Measurements from ENCODE around the gene MXD4.

- no peak for TF ChIP-seq PHB2 (IDR thresholded peaks at IDR 0.05; ENCODE audit: partially characterized antibody)
- TF ChIP-seq CTCF (CRISPR knock-in tag; IDR thresholded peaks at IDR 0.05), result no peak
- no peak for TF ChIP-seq MXI1 (IDR thresholded peaks at IDR 0.05; ENCODE audit: borderline replicate concordance, low read depth, low read length)
- no peak for TF ChIP-seq KAT8 (CRISPR knock-in tag; IDR thresholded peaks at IDR 0.05)
- no peak for TF ChIP-seq ZNF609 (CRISPR knock-in tag; IDR thresholded peaks at IDR 0.05; ENCODE audit: borderline replicate concordance)
- no peak for TF ChIP-seq EZH2 (conservative IDR thresholded peaks at IDR 0.05; ENCODE audit: low read depth, low read length)
- TF ChIP-seq BCLAF1 (IDR thresholded peaks at IDR 0.05), result no peak
- no peak for TF ChIP-seq ZNF512B (CRISPR knock-in tag; IDR thresholded peaks at IDR 0.05; ENCODE audit: borderline replicate concordance)
- no peak for TF ChIP-seq SRF (IDR thresholded peaks at IDR 0.05; ENCODE audit: low read depth, low read length)
- TF ChIP-seq ATF3 (CRISPR knock-in tag; IDR thresholded peaks at IDR 0.05), result no peak
Measured at GRCh38 chr4:2277956-2278355, 16.0 kb upstream of the MXD4 start.

Measured in HepG2 (cell line).